Small intestine (tissue), 7 donors: Measurements from ENCODE around the gene WDR26. TPM values are rescaled to one million over a fixed set of nuclear protein-coding genes. Genes with fewer than 3 reads are reported as not detected.
A peak's percentile ranks its signal among the peaks of the same experiment; 100 is the strongest.

ENCODE experiments used
- DNase-seq, 2 donors: peaks; one replicate each; pipeline versions ENCODE4 v3.0.0 to v3.0.0-alpha.2; 2013
- FAIRE-seq: peaks from 2 replicates; lab custom pipeline; 2012; peaks lifted over from hg19 to GRCh38; lab: Jason Lieb, UNC
- H3K27ac ChIP-seq, 3 donors: one replicate each; pipeline ENCODE4 v1.5.1; 2013; ENCODE audit warnings: low read length in 2 of 3, mild to moderate bottlenecking in 2 of 3, control low read depth in 1 of 3, inconsistent platforms in 1 of 3, low read depth in 1 of 3, moderate library complexity in 1 of 3
- H3K27me3 ChIP-seq, 3 donors: one replicate each; pipeline ENCODE4 v1.6.1; 2013; ENCODE audit warnings: low read length in 3 of 3, inconsistent platforms in 1 of 3; ENCODE audit not compliant: control insufficient read depth in 3 of 3, insufficient read depth in 3 of 3
- H3K36me3 ChIP-seq, 3 donors: one replicate each; pipeline ENCODE4 v1.6.1; 2013; ENCODE audit warnings: low read length in 3 of 3, inconsistent platforms in 1 of 3, low read depth in 1 of 3, mild to moderate bottlenecking in 1 of 3, moderate library complexity in 1 of 3; ENCODE audit not compliant: control insufficient read depth in 3 of 3, insufficient read depth in 2 of 3
- H3K4me1 ChIP-seq, 3 donors: one replicate each; pipeline ENCODE4 v1.6.1; 2013; ENCODE audit warnings: low read length in 2 of 3, inconsistent platforms in 1 of 3, low read depth in 1 of 3, mild to moderate bottlenecking in 1 of 3, moderate library complexity in 1 of 3; ENCODE audit not compliant: control insufficient read depth in 3 of 3, insufficient read depth in 2 of 3
- H3K4me3 ChIP-seq, 3 donors: one replicate each; pipeline ENCODE4 v1.5.1; 2013; ENCODE audit warnings: low read length in 3 of 3, control low read depth in 1 of 3, inconsistent platforms in 1 of 3, low read depth in 1 of 3, mild to moderate bottlenecking in 1 of 3, moderate library complexity in 1 of 3
- H3K9me3 ChIP-seq, 2 donors: one replicate each; pipeline ENCODE4 v1.6.1; 2013; ENCODE audit warnings: low read depth in 1 of 2, low read length in 1 of 2; ENCODE audit not compliant: control insufficient read depth in 2 of 2, insufficient read depth in 1 of 2
- WGBS, 3 donors: extraction: QIAGEN DNeasy Blood & Tissue Kit; methylation state at CpG; one replicate each; pipeline ENCODE4 v1.1.7; 2013; 5-methylcytosine and 5-hydroxymethylcytosine counted together
- polyA plus RNA-seq, 4 donors: library from polyadenylated mRNA; stranded (reverse) in 3 of 4; unstranded in 1 of 4; fragments of 200-250 nt in 3 of 4; fragments of 120-200 nt in 1 of 4; gene quantifications; one replicate each; pipeline versions ENCODE4 v1.2.1 to v1.2.3, GENCODE V29; 2013
- donor health status: healthy with polysubstance abuse.
- donor health status: control.
- donor health status: control.
- donor health status: Bipolar disorder and iron deficiency.
- donor health status: healthy.

Gene WDR26
- polyA plus RNA-seq, 4 donors, result 15.9 to 66.1 (median 19.1) TPM

- Histone ChIP-seq H3K4me1 (peaks cover 0 to 1% (median under 1%) of the 10 kb centered on the region in 3 donors), H3K27ac (no peak overlapping the region), H3K9me3 (no peaks in the 10 kb centered on the region), H3K4me3 (no peak overlapping the region), H3K36me3 (peaks cover 0 to 8% (median 0%) of the 10 kb centered on the region in 3 donors), H3K27me3 (no peaks in the 10 kb centered on the region)
- DNase-seq (no peak), FAIRE-seq (no peak)
- 89 to 95% (median 89%) methylated on average over 8 of the region's 8 CpGs for WGBS, 3 donors
Measured at GRCh38 chr1:224448453-224449017, 13.9 kb upstream of the WDR26 start.

GRCh38 chr1:224447971-224448370 is 13.4 kb upstream of the WDR26 start:
- Histone ChIP-seq H3K4me3 (no peak overlapping the region), H3K27me3 (no peaks in the 10 kb centered on the region), H3K4me1 (no peaks in the 10 kb centered on the region), H3K9me3 (no peaks in the 10 kb centered on the region), H3K36me3 (peaks cover 0 to 8% (median 0%) of the 10 kb centered on the region in 3 donors), H3K27ac (no peak overlapping the region)
- FAIRE-seq (no peak), DNase-seq (no peak)
- 93 to 97% (median 95%) methylated on average over 3 of the region's 3 CpGs for WGBS, 3 donors

GRCh38 chr1:224447251-224447650 is 12.7 kb upstream of the WDR26 start:
- Histone ChIP-seq H3K9me3 (no peaks in the 10 kb centered on the region), H3K27ac (no peak overlapping the region), H3K27me3 (no peaks in the 10 kb centered on the region), H3K4me1 (no peaks in the 10 kb centered on the region), H3K36me3 (peaks cover 0 to 8% (median 0%) of the 10 kb centered on the region in 3 donors), H3K4me3 (no peak overlapping the region)
- 69 to 89% (median 88%) methylated on average over 2 of the region's 2 CpGs for WGBS, 3 donors
- FAIRE-seq, result no peak
- DNase-seq, result no peak

- Histone ChIP-seq H3K4me3 (no peak overlapping the region), H3K9me3 (no peaks in the 10 kb centered on the region), H3K27me3 (no peaks in the 10 kb centered on the region), H3K36me3 (peaks cover 0 to 4% (median 0%) of the 10 kb centered on the region in 3 donors), H3K4me1 (peaks cover 0 to 11% (median 3%) of the 10 kb centered on the region in 3 donors), H3K27ac (no peak overlapping the region)
- no peak for FAIRE-seq
- WGBS, 3 donors, result 83 to 86% (median 86%) methylated on average over 7 of the region's 7 CpGs
- DNase-seq, result no peak
Measured at GRCh38 chr1:224438989-224439388, 4.4 kb upstream of the WDR26 start.

GRCh38 chr1:224435999-224436398 is 1.4 kb upstream of the WDR26 start:
- Histone ChIP-seq H3K36me3 (peaks cover 0 to 4% (median 0%) of the 10 kb centered on the region in 3 donors), H3K27me3 (no peaks in the 10 kb centered on the region), H3K27ac (peak overlapping the region in 2 of 3 donors; percentile 35 to 49), H3K4me3 (no peak overlapping the region), H3K9me3 (no peaks in the 10 kb centered on the region), H3K4me1 (peaks cover 2 to 17% (median 9%) of the 10 kb centered on the region in 3 donors)
- FAIRE-seq (no peak), DNase-seq (peak; percentile 48 to 53)
- WGBS, 3 donors, result 10 to 59% (median 34%) methylated on average over 1 of the region's 1 CpG

GRCh38 chr1:224435318-224435763 is 744 bp upstream of the WDR26 start:
- peaks cover 0 to 3% (median 0%) of the 10 kb centered on the region in 3 donors for H3K36me3 ChIP-seq
- no peaks in the 10 kb centered on the region for H3K9me3 ChIP-seq
- peak overlapping the region; percentile 74 to 99 (median 75) for H3K4me3 ChIP-seq
- DNase-seq, result peak in 1 of 2 donors; percentile 18
- H3K27me3 ChIP-seq, result no peaks in the 10 kb centered on the region
- peaks cover 2 to 22% (median 9%) of the 10 kb centered on the region in 3 donors for H3K4me1 ChIP-seq
- FAIRE-seq, result no peak
- WGBS, 3 donors, result 1 to 2% (median 1%) methylated on average over 4 of the region's 4 CpGs
- peak overlapping the region; percentile 63 to 95 (median 87) for H3K27ac ChIP-seq

- Histone ChIP-seq H3K27ac (peak overlapping the region; percentile 87 to 98 (median 87)), H3K27me3 (no peaks in the 10 kb centered on the region), H3K9me3 (no peaks in the 10 kb centered on the region), H3K36me3 (peaks cover 0 to 1% (median 0%) of the 10 kb centered on the region in 3 donors), H3K4me3 (peak overlapping the region; percentile 74 to 99 (median 75)), H3K4me1 (peaks cover 2 to 22% (median 9%) of the 10 kb centered on the region in 3 donors)
- no peak for FAIRE-seq
- DNase-seq, result peak; percentile 13 to 55
- 0 to 1% (median 1%) methylated on average over 41 to 83 of the region's 88 CpGs for WGBS, 3 donors
Measured at GRCh38 chr1:224433701-224434672, 610 bp downstream of the WDR26 start.

- peak overlapping the region; percentile 74 to 99 (median 75) for H3K4me3 ChIP-seq
- H3K4me1 ChIP-seq, result peaks cover 2 to 22% (median 9%) of the 10 kb centered on the region in 3 donors
- no peaks in the 10 kb centered on the region for H3K9me3 ChIP-seq
- DNase-seq (peak; percentile 25 to 51), FAIRE-seq (no peak)
- no peaks in the 10 kb centered on the region for H3K27me3 ChIP-seq
- peak overlapping the region; percentile 68 to 98 (median 87) for H3K27ac ChIP-seq
- H3K36me3 ChIP-seq, result peaks cover 0 to 8% (median 0%) of the 10 kb centered on the region in 3 donors
- WGBS, 3 donors, result 1 to 2% (median 2%) methylated on average over 19 of the region's 19 CpGs
Measured at GRCh38 chr1:224433041-224433691, 1.4 kb downstream of the WDR26 start.
